K562 (cell line): ENCODE measurements around the gene ARRDC5. TPM values are rescaled to one million over a fixed set of nuclear protein-coding genes. Genes with fewer than 3 reads are reported as not detected.

ENCODE experiments used
- ASH1L ChIP-seq: fragments of 450-650 bp; IDR thresholded peaks from 2 replicates; pipeline ENCODE4 v1.6.1; 2018; ENCODE audit warnings: borderline replicate concordance, mild to moderate bottlenecking, low read depth; ENCODE audit not compliant: partially characterized antibody
- EGR1 ChIP-seq: fragments of 450-650 bp; conservative IDR thresholded peaks from 2 replicates; pipeline ENCODE4 v1.6.1; 2017; ENCODE audit warnings: mild to moderate bottlenecking
- EP400 ChIP-seq: fragments of 450-650 bp; IDR thresholded peaks from 2 replicates; pipeline ENCODE4 v1.6.1; 2017; ENCODE audit warnings: antibody characterized with exemption, mild to moderate bottlenecking, moderate library complexity
- HNRNPL ChIP-seq: fragments of 200-400 bp; formaldehyde crosslinking; IDR thresholded peaks from 2 replicates; pipeline ENCODE4 v1.6.1; 2017; ENCODE audit warnings: low read depth, mild to moderate bottlenecking, low read length
- MYBL2 ChIP-seq, 2 experiments: fragments of 450-650 bp in 1 of 2; sonication (generic) in 1 of 2; formaldehyde crosslinking in 1 of 2; IDR thresholded peaks; 2 replicates each; pipeline versions ENCODE4 v1.6.1 to v1.8.1; 2017 to 2022; ENCODE audit warnings: borderline replicate concordance in 1 of 2, inconsistent platforms in 1 of 2, low read depth in 1 of 2, mild to moderate bottlenecking in 1 of 2, missing genetic modification reagents in 1 of 2, moderate library complexity in 1 of 2
- NFYB ChIP-seq: IDR thresholded peaks from 2 replicates; pipeline ENCODE4 v1.6.1; 2011; ENCODE audit warnings: mild to moderate bottlenecking, moderate library complexity; ENCODE audit not compliant: insufficient read length; ENCODE audit errors: extremely low read depth
- PPARD ChIP-seq: fragments of 250-450 bp; sonication (Bioruptor Pico); IDR thresholded peaks from 2 replicates; pipeline ENCODE4 v1.8.0; 2022; ENCODE audit warnings: inconsistent platforms, mild to moderate bottlenecking, moderate library complexity
- SOX6 ChIP-seq: fragments of 450-650 bp; IDR thresholded peaks from 2 replicates; pipeline ENCODE4 v1.6.1; 2014; ENCODE audit warnings: mild to moderate bottlenecking
- SUPT5H ChIP-seq: fragments of 450-650 bp; IDR thresholded peaks from 2 replicates; pipeline ENCODE4 v1.6.1; 2016
- TRIM24 ChIP-seq, 2 experiments: fragments of 450-650 bp; IDR thresholded peaks; 2 replicates each; pipeline ENCODE4 v1.6.1; 2016
- ZFPM2 ChIP-seq: fragments of 250-450 bp; sonication (Bioruptor Pico); IDR thresholded peaks from 2 replicates; pipeline ENCODE4 v1.5.1; 2022; ENCODE audit warnings: mild to moderate bottlenecking
- ZNF23 ChIP-seq: fragments of 250-450 bp; sonication (Bioruptor Pico); IDR thresholded peaks from 2 replicates; pipeline ENCODE4 v1.4.0; 2020; ENCODE audit warnings: mild to moderate bottlenecking
- polyA plus RNA-seq, 8 experiments: library from polyadenylated mRNA; depleted of rRNA in 4 of 8; stranded (reverse) in 5 of 8; unstranded in 3 of 8; fragments of >200 nt; fragmentation: Nextera tagmentation in 2 of 8; fragmentation: Illumina TruSeq in 1 of 8; extraction: Ambion mirVana in 2 of 8; extraction: Trizol in 1 of 8; gene quantifications; 2 replicates each; pipeline versions ENCODE4 v1.2.1 to v1.2.3, GENCODE V29; 2011 to 2014; ENCODE audit warnings: inconsistent platforms in 1 of 8, missing spikeins in 1 of 8
- total RNA-seq, 7 experiments: library from RNA; depleted of rRNA in 6 of 7; stranded (reverse); fragments of >200 nt in 6 of 7; fragmentation: Illumina TruSeq in 2 of 7; extraction: Trizol in 2 of 7; gene quantifications; 2 replicates each; pipeline versions ENCODE4 v1.2.1 to v1.2.3, GENCODE V29; 2011 to 2021; ENCODE audit warnings: low replicate concordance in 1 of 7
- TF ChIP-seq, protein P1 (sequence below): sonication (generic); formaldehyde crosslinking; IDR thresholded peaks from 2 replicates; pipeline ENCODE4 v1.8.0; 2023; ENCODE audit warnings: mild to moderate bottlenecking, missing genetic modification reagents
- TF ChIP-seq, protein P2 (sequence below): sonication (generic); formaldehyde crosslinking; IDR thresholded peaks from 2 replicates; pipeline ENCODE4 v1.8.0; 2022; ENCODE audit warnings: mild to moderate bottlenecking, missing genetic modification reagents, borderline replicate concordance
- TF ChIP-seq, protein P3 (sequence below): sonication (generic); formaldehyde crosslinking; IDR thresholded peaks from 2 replicates; pipeline ENCODE4 v1.8.0; 2023; ENCODE audit warnings: mild to moderate bottlenecking, missing genetic modification reagents
- TF ChIP-seq, protein P4 (sequence below), 2 experiments: fragments of 450-650 bp; conservative IDR thresholded peaks; 2 replicates each; pipeline ENCODE4 v1.6.1; 2017; ENCODE audit warnings: mild to moderate bottlenecking in 2 of 2, moderate library complexity in 2 of 2
- TF ChIP-seq, protein P5 (sequence below): fragments of 450-650 bp; formaldehyde crosslinking; IDR thresholded peaks from 2 replicates; pipeline ENCODE4 v1.4.0; 2022; ENCODE audit warnings: missing genetic modification characterization

The ARRDC5 gene
- total and polyA plus RNA-seq, 9 of the 15 experiments (the other 6 are each of a cell fraction or from before 2014, with no cell fraction given) = not detected

DNA sequence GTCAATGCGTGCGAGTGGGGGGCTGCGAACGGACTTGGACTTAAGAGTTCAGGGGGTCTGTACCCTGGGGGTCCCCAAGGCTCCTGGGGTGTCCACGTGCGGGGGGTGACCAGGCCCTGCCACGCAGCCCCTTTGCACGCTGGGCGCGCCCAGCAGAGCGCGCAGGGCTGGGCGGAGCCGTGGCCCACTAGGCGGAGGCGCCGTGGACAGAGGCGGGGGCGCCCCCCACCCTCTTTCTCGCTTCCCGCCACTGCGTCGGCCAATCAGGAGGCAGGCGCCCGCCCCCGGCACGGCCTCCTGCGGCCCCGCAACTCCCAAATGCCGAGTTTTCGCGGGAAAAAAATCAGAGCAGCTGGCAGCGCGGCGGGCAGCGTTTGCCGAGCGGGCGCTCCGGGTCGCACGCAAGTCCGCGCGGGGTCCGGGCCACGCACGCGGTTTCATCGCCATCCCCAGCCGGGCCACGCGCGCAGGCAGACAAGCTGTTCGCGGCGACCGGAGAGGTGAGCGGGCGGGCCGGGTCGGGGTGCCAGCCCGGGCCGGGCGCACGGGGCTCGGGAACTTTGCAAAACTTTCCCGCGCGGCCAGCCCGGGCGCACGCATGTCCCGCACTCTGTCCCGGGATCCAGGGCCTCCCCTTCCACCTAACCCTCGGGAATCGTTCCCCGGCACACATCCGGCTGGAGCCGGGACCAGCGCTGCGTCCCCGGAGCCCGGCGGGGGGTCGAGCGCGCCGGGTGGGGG lies 6.6 kb upstream of the ARRDC5 start, which contains the start of gene UHRF1 (continued):
- TF ChIP-seq, protein P1, sequence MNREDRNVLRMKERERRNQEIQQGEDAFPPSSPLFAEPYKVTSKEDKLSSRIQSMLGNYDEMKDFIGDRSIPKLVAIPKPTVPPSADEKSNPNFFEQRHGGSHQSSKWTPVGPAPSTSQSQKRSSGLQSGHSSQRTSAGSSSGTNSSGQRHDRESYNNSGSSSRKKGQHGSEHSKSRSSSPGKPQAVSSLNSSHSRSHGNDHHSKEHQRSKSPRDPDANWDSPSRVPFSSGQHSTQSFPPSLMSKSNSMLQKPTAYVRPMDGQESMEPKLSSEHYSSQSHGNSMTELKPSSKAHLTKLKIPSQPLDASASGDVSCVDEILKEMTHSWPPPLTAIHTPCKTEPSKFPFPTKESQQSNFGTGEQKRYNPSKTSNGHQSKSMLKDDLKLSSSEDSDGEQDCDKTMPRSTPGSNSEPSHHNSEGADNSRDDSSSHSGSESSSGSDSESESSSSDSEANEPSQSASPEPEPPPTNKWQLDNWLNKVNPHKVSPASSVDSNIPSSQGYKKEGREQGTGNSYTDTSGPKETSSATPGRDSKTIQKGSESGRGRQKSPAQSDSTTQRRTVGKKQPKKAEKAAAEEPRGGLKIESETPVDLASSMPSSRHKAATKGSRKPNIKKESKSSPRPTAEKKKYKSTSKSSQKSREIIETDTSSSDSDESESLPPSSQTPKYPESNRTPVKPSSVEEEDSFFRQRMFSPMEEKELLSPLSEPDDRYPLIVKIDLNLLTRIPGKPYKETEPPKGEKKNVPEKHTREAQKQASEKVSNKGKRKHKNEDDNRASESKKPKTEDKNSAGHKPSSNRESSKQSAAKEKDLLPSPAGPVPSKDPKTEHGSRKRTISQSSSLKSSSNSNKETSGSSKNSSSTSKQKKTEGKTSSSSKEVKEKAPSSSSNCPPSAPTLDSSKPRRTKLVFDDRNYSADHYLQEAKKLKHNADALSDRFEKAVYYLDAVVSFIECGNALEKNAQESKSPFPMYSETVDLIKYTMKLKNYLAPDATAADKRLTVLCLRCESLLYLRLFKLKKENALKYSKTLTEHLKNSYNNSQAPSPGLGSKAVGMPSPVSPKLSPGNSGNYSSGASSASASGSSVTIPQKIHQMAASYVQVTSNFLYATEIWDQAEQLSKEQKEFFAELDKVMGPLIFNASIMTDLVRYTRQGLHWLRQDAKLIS (CRISPR knock-in tag) = peak; percentile 49; the same call in 1 of the 2 replicates
- TF ChIP-seq PPARD (CRISPR knock-in tag) (no peak), SUPT5H (no peak; the same call in 1 of the 2 replicates), TRIM24 (IDR thresholded peaks at IDR 0.05) (no peak), ASH1L (no peak), NFYB (peak; percentile 61), EGR1 (peak; percentile 80), HNRNPL (peak; percentile 88), MYBL2 (IDR thresholded peaks at IDR 0.05; ENCODE audit: low read depth) (no peak), MYBL2 (CRISPR knock-in tag; IDR thresholded peaks at IDR 0.05; ENCODE audit: borderline replicate concordance) (no peak), EP400 (peak; percentile 57; the same call in 1 of the 2 replicates), ZFPM2 (no peak), SOX6 (no peak), ZNF23 (CRISPR knock-in tag) (no peak)
- TF ChIP-seq, protein P2, sequence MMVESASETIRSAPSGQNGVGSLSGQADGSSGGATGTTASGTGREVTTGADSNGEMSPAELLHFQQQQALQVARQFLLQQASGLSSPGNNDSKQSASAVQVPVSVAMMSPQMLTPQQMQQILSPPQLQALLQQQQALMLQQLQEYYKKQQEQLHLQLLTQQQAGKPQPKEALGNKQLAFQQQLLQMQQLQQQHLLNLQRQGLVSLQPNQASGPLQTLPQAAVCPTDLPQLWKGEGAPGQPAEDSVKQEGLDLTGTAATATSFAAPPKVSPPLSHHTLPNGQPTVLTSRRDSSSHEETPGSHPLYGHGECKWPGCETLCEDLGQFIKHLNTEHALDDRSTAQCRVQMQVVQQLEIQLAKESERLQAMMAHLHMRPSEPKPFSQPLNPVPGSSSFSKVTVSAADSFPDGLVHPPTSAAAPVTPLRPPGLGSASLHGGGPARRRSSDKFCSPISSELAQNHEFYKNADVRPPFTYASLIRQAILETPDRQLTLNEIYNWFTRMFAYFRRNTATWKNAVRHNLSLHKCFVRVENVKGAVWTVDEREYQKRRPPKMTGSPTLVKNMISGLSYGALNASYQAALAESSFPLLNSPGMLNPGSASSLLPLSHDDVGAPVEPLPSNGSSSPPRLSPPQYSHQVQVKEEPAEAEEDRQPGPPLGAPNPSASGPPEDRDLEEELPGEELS (CRISPR knock-in tag) = no peak
- TF ChIP-seq, protein P3, sequence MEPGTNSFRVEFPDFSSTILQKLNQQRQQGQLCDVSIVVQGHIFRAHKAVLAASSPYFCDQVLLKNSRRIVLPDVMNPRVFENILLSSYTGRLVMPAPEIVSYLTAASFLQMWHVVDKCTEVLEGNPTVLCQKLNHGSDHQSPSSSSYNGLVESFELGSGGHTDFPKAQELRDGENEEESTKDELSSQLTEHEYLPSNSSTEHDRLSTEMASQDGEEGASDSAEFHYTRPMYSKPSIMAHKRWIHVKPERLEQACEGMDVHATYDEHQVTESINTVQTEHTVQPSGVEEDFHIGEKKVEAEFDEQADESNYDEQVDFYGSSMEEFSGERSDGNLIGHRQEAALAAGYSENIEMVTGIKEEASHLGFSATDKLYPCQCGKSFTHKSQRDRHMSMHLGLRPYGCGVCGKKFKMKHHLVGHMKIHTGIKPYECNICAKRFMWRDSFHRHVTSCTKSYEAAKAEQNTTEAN (CRISPR knock-in tag) = 0 out of 2 replicates have a peak, but pooled peaks have one; percentile 11
- TF ChIP-seq, protein P4, sequence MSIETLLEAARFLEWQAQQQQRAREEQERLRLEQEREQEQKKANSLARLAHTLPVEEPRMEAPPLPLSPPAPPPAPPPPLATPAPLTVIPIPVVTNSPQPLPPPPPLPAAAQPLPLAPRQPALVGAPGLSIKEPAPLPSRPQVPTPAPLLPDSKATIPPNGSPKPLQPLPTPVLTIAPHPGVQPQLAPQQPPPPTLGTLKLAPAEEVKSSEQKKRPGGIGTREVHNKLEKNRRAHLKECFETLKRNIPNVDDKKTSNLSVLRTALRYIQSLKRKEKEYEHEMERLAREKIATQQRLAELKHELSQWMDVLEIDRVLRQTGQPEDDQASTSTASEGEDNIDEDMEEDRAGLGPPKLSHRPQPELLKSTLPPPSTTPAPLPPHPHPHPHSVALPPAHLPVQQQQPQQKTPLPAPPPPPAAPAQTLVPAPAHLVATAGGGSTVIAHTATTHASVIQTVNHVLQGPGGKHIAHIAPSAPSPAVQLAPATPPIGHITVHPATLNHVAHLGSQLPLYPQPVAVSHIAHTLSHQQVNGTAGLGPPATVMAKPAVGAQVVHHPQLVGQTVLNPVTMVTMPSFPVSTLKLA (conservative IDR thresholded peaks at IDR 0.05) = peak; percentile 22 to 51; a peak in 2 of 4 replicates
- TF ChIP-seq, protein P5, sequence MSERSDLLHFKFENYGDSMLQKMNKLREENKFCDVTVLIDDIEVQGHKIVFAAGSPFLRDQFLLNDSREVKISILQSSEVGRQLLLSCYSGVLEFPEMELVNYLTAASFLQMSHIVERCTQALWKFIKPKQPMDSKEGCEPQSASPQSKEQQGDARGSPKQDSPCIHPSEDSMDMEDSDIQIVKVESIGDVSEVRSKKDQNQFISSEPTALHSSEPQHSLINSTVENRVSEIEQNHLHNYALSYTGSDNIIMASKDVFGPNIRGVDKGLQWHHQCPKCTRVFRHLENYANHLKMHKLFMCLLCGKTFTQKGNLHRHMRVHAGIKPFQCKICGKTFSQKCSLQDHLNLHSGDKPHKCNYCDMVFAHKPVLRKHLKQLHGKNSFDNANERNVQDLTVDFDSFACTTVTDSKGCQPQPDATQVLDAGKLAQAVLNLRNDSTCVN (CRISPR knock-in tag) = no peak
